HepG2 (cell line): ENCODE results near the gene ABCA13. TPM values are rescaled to one million over a fixed set of nuclear protein-coding genes. Genes with fewer than 3 reads are reported as not detected.

Experiments
- AGO2 ChIP-seq: fragments of 200-400 bp; formaldehyde crosslinking; optimal IDR thresholded peaks from 2 replicates; pipeline ENCODE3; 2017; ENCODE audit warnings: mild to moderate bottlenecking, low read depth, low read length, moderate library complexity
- CREB1 ChIP-seq, 2 experiments: fragments of 450-650 bp in 1 of 2; IDR thresholded peaks; 2 replicates each; pipeline ENCODE4 v1.6.1; 2016 to 2017; ENCODE audit warnings: control low read depth in 1 of 2, mild to moderate bottlenecking in 1 of 2, missing compliant biosample characterization in 1 of 2, missing genetic modification characterization in 1 of 2
- DPF2 ChIP-seq: sonication (generic); formaldehyde crosslinking; IDR thresholded peaks from 2 replicates; pipeline ENCODE4 v1.4.0; 2020; ENCODE audit warnings: mild to moderate bottlenecking, low read depth, missing genetic modification reagents, borderline replicate concordance
- E2F2 ChIP-seq: sonication (generic); formaldehyde crosslinking; IDR thresholded peaks from 2 replicates; pipeline ENCODE4 v1.4.0; 2020; ENCODE audit warnings: missing genetic modification reagents, borderline replicate concordance
- MTF1 ChIP-seq: sonication (generic); formaldehyde crosslinking; IDR thresholded peaks from 2 replicates; pipeline ENCODE4 v1.5.0; 2020; ENCODE audit warnings: missing genetic modification reagents
- NFRKB ChIP-seq: fragments of 450-650 bp; IDR thresholded peaks from 2 replicates; pipeline ENCODE4 v1.6.1; 2017
- NFYC ChIP-seq: IDR thresholded peaks from 2 replicates; pipeline ENCODE4 v1.6.1; 2016; ENCODE audit warnings: missing genetic modification reagents, missing compliant biosample characterization
- NONO ChIP-seq, 2 experiments: fragments of 450-650 bp in 1 of 2; sonication (generic) in 1 of 2; formaldehyde crosslinking in 1 of 2; IDR thresholded peaks in 1 of 2; conservative IDR thresholded peaks in 1 of 2; 2 replicates each; pipeline versions ENCODE4 v1.6.1 to v1.8.0; 2017 to 2022; ENCODE audit warnings: mild to moderate bottlenecking in 1 of 2, missing genetic modification reagents in 1 of 2, moderate library complexity in 1 of 2
- RARA ChIP-seq: IDR thresholded peaks from 2 replicates; pipeline ENCODE4 v1.6.1; 2016; ENCODE audit warnings: missing genetic modification reagents, missing compliant biosample characterization
- SAP130 ChIP-seq: IDR thresholded peaks from 2 replicates; pipeline ENCODE4 v1.6.1; 2016; ENCODE audit warnings: low read depth
- ZBTB1 ChIP-seq: sonication (generic); formaldehyde crosslinking; IDR thresholded peaks from 2 replicates; pipeline ENCODE4 v1.4.0; 2020; ENCODE audit warnings: missing genetic modification reagents, borderline replicate concordance
- ZNF282 ChIP-seq: fragments of 450-650 bp; IDR thresholded peaks from 2 replicates; pipeline ENCODE4 v1.6.1; 2018; ENCODE audit not compliant: partially characterized antibody
- ZNF510 ChIP-seq: sonication (generic); formaldehyde crosslinking; IDR thresholded peaks from 2 replicates; pipeline ENCODE4 v1.4.0; 2020; ENCODE audit warnings: low read depth, mild to moderate bottlenecking, missing genetic modification reagents
- ZNF547 ChIP-seq: sonication (generic); formaldehyde crosslinking; IDR thresholded peaks from 2 replicates; pipeline ENCODE4 v1.5.1; 2020; ENCODE audit warnings: mild to moderate bottlenecking, missing genetic modification reagents
- ZNF615 ChIP-seq: sonication (generic); formaldehyde crosslinking; IDR thresholded peaks from 2 replicates; pipeline ENCODE4 v1.5.0; 2020; ENCODE audit warnings: mild to moderate bottlenecking, missing genetic modification reagents, borderline replicate concordance
- ZNF713 ChIP-seq: sonication (generic); formaldehyde crosslinking; IDR thresholded peaks from 2 replicates; pipeline ENCODE4 v1.4.0; 2020; ENCODE audit warnings: mild to moderate bottlenecking, missing genetic modification reagents
- polyA plus RNA-seq, 8 experiments: library from polyadenylated mRNA; depleted of rRNA in 3 of 8; stranded (reverse) in 7 of 8; unstranded in 1 of 8; fragments of >200 nt; fragmentation: Illumina TruSeq in 4 of 8; extraction: Trizol in 4 of 8; gene quantifications; 2 replicates each; pipeline versions ENCODE4 v1.2.1 to v1.2.3, GENCODE V29; 2011 to 2016; ENCODE audit warnings: low read depth in 4 of 8, missing spikeins in 1 of 8, mixed read lengths in 1 of 8; ENCODE audit not compliant: insufficient read depth in 1 of 8
- total RNA-seq, 5 experiments: library from RNA; depleted of rRNA; stranded (reverse); fragments of >200 nt; fragmentation: Illumina TruSeq; extraction: Trizol; gene quantifications; 2 replicates each; pipeline ENCODE4 v1.2.3, GENCODE V29; 2016; ENCODE audit warnings: low read depth in 1 of 5
- TF ChIP-seq, protein P1 (sequence below): sonication (generic); formaldehyde crosslinking; IDR thresholded peaks from 2 replicates; pipeline ENCODE4 v1.5.0; 2020; ENCODE audit warnings: missing genetic modification reagents, mild to moderate bottlenecking, borderline replicate concordance
- TF ChIP-seq, protein P2 (sequence below): sonication (generic); formaldehyde crosslinking; IDR thresholded peaks from 2 replicates; pipeline ENCODE4 v1.5.1; 2020; ENCODE audit warnings: mild to moderate bottlenecking, missing genetic modification reagents, borderline replicate concordance
- TF ChIP-seq, protein P3 (sequence below): sonication (generic); formaldehyde crosslinking; IDR thresholded peaks from 2 replicates; pipeline ENCODE4 v1.5.1; 2020; ENCODE audit warnings: mild to moderate bottlenecking, missing genetic modification reagents, borderline replicate concordance
- TF ChIP-seq, protein P4 (sequence below): sonication (generic); formaldehyde crosslinking; IDR thresholded peaks from 2 replicates; pipeline ENCODE4 v1.8.1; 2023; ENCODE audit warnings: mild to moderate bottlenecking, missing genetic modification reagents

ABCA13 gene
- total and polyA plus RNA-seq, 2 of the 13 experiments (the other 11 are each of a cell fraction or from before 2014, with no cell fraction given): 0.03 TPM; not detected in 1

DNA sequence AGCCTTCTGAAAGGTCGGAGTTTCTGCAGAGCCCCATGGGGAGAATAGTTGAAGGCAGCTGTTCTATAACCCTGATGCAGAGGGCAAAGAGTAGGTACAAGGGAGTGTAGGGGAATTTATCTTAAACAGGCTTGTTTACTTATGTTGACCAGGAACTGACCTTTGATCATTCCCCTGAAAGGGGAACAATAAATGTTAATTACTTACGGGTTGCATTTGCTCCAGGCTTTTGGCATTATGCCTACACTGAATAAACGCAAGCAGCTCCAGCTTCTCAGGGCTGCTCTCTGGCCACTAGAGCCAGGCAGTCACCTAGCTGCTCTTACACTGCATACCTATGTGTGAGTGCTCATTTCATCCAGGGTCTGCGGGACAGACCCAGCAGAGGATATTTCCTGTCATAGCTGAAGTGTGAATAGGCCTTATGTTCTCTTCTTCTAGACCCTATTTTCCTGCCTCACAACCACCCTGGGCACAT, 26.9 kb upstream of the ABCA13 start (continued):
- TF ChIP-seq ZNF282 (no peak), NONO (IDR thresholded peaks at IDR 0.05) (no peak), NONO (CRISPR knock-in tag; conservative IDR thresholded peaks at IDR 0.05) (no peak), ZNF713 (CRISPR knock-in tag) (no peak), SAP130 (CRISPR knock-in tag) (peak; percentile 78), ZNF615 (CRISPR knock-in tag) (no peak), ZBTB1 (CRISPR knock-in tag) (no peak), RARA (CRISPR knock-in tag) (peak; percentile 95), NFYC (CRISPR knock-in tag) (no peak), MTF1 (CRISPR knock-in tag) (no peak), E2F2 (CRISPR knock-in tag) (no peak), ZNF547 (CRISPR knock-in tag) (no peak), AGO2 (no peak), NFRKB (no peak), CREB1 (IDR thresholded peaks at IDR 0.05) (no peak), CREB1 (CRISPR knock-in tag; IDR thresholded peaks at IDR 0.05) (no peak), ZNF510 (CRISPR knock-in tag) (no peak), DPF2 (peak; percentile 72; the same call in 1 of the 2 replicates)
- TF ChIP-seq, protein P1, sequence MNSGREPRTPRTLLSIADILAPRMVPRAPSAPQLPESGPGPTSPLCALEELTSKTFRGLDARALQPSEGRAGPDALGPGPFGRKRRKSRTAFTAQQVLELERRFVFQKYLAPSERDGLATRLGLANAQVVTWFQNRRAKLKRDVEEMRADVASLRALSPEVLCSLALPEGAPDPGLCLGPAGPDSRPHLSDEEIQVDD (CRISPR knock-in tag): no peak
- TF ChIP-seq, protein P2, sequence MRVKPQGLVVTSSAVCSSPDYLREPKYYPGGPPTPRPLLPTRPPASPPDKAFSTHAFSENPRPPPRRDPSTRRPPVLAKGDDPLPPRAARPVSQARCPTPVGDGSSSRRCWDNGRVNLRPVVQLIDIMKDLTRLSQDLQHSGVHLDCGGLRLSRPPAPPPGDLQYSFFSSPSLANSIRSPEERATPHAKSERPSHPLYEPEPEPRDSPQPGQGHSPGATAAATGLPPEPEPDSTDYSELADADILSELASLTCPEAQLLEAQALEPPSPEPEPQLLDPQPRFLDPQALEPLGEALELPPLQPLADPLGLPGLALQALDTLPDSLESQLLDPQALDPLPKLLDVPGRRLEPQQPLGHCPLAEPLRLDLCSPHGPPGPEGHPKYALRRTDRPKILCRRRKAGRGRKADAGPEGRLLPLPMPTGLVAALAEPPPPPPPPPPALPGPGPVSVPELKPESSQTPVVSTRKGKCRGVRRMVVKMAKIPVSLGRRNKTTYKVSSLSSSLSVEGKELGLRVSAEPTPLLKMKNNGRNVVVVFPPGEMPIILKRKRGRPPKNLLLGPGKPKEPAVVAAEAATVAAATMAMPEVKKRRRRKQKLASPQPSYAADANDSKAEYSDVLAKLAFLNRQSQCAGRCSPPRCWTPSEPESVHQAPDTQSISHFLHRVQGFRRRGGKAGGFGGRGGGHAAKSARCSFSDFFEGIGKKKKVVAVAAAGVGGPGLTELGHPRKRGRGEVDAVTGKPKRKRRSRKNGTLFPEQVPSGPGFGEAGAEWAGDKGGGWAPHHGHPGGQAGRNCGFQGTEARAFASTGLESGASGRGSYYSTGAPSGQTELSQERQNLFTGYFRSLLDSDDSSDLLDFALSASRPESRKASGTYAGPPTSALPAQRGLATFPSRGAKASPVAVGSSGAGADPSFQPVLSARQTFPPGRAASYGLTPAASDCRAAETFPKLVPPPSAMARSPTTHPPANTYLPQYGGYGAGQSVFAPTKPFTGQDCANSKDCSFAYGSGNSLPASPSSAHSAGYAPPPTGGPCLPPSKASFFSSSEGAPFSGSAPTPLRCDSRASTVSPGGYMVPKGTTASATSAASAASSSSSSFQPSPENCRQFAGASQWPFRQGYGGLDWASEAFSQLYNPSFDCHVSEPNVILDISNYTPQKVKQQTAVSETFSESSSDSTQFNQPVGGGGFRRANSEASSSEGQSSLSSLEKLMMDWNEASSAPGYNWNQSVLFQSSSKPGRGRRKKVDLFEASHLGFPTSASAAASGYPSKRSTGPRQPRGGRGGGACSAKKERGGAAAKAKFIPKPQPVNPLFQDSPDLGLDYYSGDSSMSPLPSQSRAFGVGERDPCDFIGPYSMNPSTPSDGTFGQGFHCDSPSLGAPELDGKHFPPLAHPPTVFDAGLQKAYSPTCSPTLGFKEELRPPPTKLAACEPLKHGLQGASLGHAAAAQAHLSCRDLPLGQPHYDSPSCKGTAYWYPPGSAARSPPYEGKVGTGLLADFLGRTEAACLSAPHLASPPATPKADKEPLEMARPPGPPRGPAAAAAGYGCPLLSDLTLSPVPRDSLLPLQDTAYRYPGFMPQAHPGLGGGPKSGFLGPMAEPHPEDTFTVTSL (CRISPR knock-in tag): peak; percentile 91
- TF ChIP-seq, protein P3, sequence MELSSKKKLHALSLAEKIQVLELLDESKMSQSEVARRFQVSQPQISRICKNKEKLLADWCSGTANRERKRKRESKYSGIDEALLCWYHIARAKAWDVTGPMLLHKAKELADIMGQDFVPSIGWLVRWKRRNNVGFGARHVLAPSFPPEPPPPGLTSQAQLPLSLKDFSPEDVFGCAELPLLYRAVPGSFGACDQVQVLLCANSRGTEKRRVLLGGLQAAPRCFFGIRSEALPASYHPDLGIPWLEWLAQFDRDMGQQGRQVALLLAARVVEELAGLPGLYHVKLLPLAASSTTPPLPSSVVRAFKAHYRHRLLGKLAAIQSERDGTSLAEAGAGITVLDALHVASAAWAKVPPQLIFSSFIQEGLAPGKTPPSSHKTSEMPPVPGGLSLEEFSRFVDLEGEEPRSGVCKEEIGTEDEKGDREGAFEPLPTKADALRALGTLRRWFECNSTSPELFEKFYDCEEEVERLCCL: no peak
- TF ChIP-seq, protein P4, sequence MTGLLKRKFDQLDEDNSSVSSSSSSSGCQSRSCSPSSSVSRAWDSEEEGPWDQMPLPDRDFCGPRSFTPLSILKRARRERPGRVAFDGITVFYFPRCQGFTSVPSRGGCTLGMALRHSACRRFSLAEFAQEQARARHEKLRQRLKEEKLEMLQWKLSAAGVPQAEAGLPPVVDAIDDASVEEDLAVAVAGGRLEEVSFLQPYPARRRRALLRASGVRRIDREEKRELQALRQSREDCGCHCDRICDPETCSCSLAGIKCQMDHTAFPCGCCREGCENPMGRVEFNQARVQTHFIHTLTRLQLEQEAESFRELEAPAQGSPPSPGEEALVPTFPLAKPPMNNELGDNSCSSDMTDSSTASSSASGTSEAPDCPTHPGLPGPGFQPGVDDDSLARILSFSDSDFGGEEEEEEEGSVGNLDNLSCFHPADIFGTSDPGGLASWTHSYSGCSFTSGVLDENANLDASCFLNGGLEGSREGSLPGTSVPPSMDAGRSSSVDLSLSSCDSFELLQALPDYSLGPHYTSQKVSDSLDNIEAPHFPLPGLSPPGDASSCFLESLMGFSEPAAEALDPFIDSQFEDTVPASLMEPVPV (CRISPR knock-in tag): no peak
